Measurements from ENCODE around the gene ANKRD23. TPM values are rescaled to one million over a fixed set of nuclear protein-coding genes. Genes with fewer than 3 reads are reported as not detected.

ANKRD23 gene
- total and polyA plus RNA-seq, 2 of the 4 experiments (the other 2 are of a cell fraction), result 0.54 to 1.5 TPM

DNA sequence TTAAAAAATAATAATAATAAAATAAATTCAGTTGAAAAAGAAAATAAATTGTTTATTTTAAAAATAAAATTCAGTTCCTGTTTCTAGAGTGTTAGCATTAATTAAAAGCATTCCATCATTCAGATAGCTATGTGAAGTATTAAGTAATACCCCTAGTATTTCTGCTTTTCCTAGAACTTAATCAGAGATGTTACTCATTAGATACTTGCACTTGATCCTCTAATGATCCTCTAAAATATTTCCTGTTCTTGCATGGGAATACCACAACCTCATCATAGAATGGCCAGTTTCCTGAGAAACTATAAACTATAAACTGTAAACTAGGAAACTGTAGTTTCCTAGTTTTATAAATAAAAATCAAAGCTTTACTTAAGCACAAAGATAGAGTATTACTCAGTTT is 38.8 kb downstream of the ANKRD23 start:
- Histone ChIP-seq H3K9me3 (ENCODE audit: control insufficient read depth, insufficient read depth, low read length) (no peaks in the 10 kb centered on the region), H4K5ac (ENCODE audit: low read depth, low read length) (no peak overlapping the region), H3K9me1 (ENCODE audit: insufficient read depth, low read length) (peaks cover 4% of the 10 kb centered on the region; the same call in 1 of the 2 replicates), H2AK5ac (ENCODE audit: low read depth, low read length) (no peak overlapping the region), H4K8ac (ENCODE audit: low read depth in 2 of 2, low read length in 2 of 2) (no peak overlapping the region), H3K4me1 (ENCODE audit: control insufficient read depth, insufficient read depth, low read length) (no peaks in the 10 kb centered on the region), H3K4me2 (ENCODE audit: low read depth, low read length) (no peak overlapping the region), H3K56ac (ENCODE audit: extremely low read depth, insufficient read depth, low read length) (no peak overlapping the region), H2BK5ac (ENCODE audit: low read depth, low read length, poor library complexity, severe bottlenecking) (no peak overlapping the region), H2BK15ac (ENCODE audit: low read depth, low read length) (no peak overlapping the region), H2BK20ac (ENCODE audit: low read depth, low read length) (no peak overlapping the region), H3K4me3 (ENCODE audit: insufficient read depth, low read depth, low read length) (no peak overlapping the region), H2AFZ (replicated peaks; ENCODE audit: low read length, poor library complexity) (no peak overlapping the region), H4K20me1 (ENCODE audit: insufficient read depth, low read length) (no peaks in the 10 kb centered on the region), H4K91ac (ENCODE audit: insufficient read depth, low read depth, low read length) (no peak overlapping the region), H3K9ac (ENCODE audit: low read depth, low read length) (no peak overlapping the region), H3K27me3 (ENCODE audit: control insufficient read depth, insufficient read depth, low read length) (no peaks in the 10 kb centered on the region), H2BK120ac (ENCODE audit: low read depth, low read length) (no peak overlapping the region), H3K4ac (ENCODE audit: low read depth, low read length) (no peak overlapping the region), H3K23ac (ENCODE audit: low read depth, low read length) (no peak overlapping the region), H2AK9ac (replicated peaks; ENCODE audit: low read depth, low read length, poor library complexity) (no peak overlapping the region), H3K36me3 (ENCODE audit: control insufficient read depth, insufficient read depth, low read length) (peaks cover 1% of the 10 kb centered on the region; the same call in 1 of the 2 replicates), H3K14ac (replicated peaks; ENCODE audit: low read depth, low read length) (no peak overlapping the region), H3K79me1 (ENCODE audit: low read depth in 1 of 2, low read length in 2 of 2) (no peaks in the 10 kb centered on the region), H3K18ac (ENCODE audit: low read depth, low read length) (no peak overlapping the region), H3K27ac (ENCODE audit: insufficient read depth, low read length) (no peak overlapping the region)
- BruUV-seq (replicated peaks), result no TSS peak
- POLR2A ChIA-PET (ENCODE audit: unreplicated experiment), result no interaction called here
- TF ChIP-seq CEBPB (IDR thresholded peaks at IDR 0.05; ENCODE audit: low read depth, low read length) (no peak), MXI1 (IDR thresholded peaks at IDR 0.05; ENCODE audit: borderline replicate concordance, low read depth, low read length) (no peak), RCOR1 (IDR thresholded peaks at IDR 0.05; ENCODE audit: insufficient replicate concordance, low read length) (no peak), FOS (IDR thresholded peaks at IDR 0.05; ENCODE audit: low read depth, low read length) (no peak)
- intact Hi-C loops (cut with micrococcal nuclease), result loop anchor here (5.0 kb wide), 1 partner anchor 43 kb away; the partner anchor contains the start of gene CNNM4
- dilution Hi-C loops (cut with HindIII; ENCODE audit: low sequenced_read_pairs, unreplicated experiment), result no loop called here
- in situ Hi-C loops (cut with MboI; ENCODE audit: low sequenced_read_pairs), result no loop called here
- ATAC-seq (ENCODE audit: low read depth), result no peak
- CTCF ChIA-PET, result no interaction called here
- DNase-seq, result no peak

Measured in IMR-90 (cell line).